Measurements from ENCODE around the gene PEF1.

The PEF1 gene, protein sequence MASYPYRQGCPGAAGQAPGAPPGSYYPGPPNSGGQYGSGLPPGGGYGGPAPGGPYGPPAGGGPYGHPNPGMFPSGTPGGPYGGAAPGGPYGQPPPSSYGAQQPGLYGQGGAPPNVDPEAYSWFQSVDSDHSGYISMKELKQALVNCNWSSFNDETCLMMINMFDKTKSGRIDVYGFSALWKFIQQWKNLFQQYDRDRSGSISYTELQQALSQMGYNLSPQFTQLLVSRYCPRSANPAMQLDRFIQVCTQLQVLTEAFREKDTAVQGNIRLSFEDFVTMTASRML

DNA sequence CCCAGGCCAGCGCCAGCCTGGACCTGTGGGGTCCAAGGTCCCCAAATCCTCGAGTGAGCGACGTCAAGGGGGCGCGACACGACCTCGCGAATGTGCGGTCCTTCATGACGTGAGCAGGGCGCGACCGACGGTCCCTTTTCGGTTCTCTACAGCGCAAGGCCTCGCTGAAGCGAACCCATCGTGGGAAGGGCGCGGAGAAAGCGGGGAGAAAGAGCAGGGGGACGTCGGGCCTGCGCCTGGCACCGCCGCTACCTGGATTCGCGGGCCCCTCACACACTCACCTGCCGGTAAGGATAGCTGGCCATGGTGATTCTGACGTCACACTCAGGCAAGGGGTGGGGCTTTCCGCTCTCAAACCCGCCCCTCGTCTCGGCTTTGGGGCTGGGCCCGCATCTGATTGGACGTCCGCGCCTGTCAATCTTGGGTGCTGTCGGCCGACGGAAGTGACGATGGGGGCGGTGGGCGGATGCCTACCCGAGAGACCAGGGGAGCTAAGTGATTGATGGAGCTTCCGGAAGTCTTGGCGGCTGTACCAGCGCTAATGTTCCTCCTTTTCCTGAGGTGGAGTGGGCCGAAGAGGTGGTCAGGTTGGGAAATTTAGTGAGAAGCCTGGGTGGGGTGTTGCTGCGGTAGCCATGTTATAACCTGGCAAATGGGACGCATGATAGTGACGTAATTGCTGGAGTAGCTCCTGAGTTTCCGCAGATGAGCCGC is at the start of gene PEF1:
TSS of gene PEF1 (minus strand) at position 317 of the 714 bp plus-strand sequence. CDS start at position 305, 12 bp downstream.
- peak within 1 kb of the TSS; percentile 89 for H3K27ac ChIP-seq
- no peak for TF ChIP-seq CTCF (IDR thresholded peaks at IDR 0.05)
- TF ChIP-seq ZFX (IDR thresholded peaks at IDR 0.05; ENCODE audit: borderline replicate concordance) = no peak

DNA sequence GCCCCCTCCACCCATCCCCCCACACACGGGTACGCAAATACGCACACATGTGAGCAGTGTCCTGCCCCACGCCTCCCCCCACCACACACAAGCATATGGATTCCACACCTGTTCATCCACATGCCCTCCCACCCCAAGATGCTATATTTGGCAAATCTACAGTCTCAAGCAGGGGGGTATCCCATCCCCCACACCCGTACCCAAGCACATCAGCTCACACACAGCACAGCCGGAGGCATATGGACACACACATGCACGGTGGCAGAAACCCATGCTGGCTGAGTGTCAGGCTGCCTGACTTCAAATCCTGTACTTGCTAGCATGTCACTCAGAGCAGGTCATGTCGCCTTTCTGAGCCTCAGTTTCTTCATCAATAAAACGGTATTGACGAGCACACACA is 48.6 kb upstream of the PEF1 start:
- H3K27ac ChIP-seq = no peak overlapping the region

DNA sequence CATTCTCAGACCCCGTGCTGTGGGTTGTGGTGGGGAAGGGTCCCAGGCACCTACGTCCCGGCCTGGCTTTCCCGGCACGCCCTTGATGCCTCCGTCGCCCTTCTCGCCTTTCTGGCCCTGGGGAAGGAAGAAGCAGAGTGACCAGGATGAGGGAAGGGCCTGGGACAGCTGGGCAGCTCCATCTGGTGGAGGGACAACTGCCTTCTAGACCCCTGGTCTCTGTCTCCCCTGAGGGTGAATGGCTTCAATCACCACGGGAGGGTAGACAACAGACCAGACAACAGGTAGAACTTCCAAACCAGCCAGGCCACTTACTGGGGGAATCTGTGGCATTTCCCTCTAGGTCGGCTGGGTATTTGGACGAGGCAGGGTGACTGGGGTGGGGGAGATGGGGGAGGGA is 47.3 kb upstream of the PEF1 start:
- no peak overlapping the region for H3K27ac ChIP-seq
- TF ChIP-seq ZFX (IDR thresholded peaks at IDR 0.05; ENCODE audit: borderline replicate concordance) = no peak
- no peak for TF ChIP-seq CTCF (IDR thresholded peaks at IDR 0.05)

More for the DNA sequence above, 48.6 kb upstream of the PEF1 start:
- no peak for TF ChIP-seq CTCF (IDR thresholded peaks at IDR 0.05)
- TF ChIP-seq ZFX (IDR thresholded peaks at IDR 0.05; ENCODE audit: borderline replicate concordance) = no peak

DNA sequence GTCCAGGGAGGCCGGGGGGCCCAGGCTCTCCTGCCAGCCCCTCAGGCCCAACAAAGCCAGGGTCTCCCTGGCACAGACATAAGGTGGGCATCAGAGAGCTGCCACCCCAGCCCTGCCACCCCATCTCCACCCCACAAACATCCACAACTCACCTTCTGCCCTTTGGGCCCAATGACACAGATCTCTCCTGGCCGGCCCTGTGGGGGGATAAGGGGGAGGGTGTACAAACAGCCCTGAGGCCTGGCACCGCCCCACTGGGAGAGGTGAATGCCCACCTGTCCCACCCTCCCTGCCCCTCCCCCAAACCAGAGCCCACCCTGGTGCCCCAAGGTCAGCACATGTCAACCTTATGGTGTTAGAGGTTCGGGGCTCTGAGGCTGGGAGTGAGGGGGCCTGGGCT is 46.8 kb upstream of the PEF1 start:
- TF ChIP-seq ZFX (IDR thresholded peaks at IDR 0.05; ENCODE audit: borderline replicate concordance) (no peak), CTCF (IDR thresholded peaks at IDR 0.05) (no peak)
- no peak overlapping the region for H3K27ac ChIP-seq

DNA sequence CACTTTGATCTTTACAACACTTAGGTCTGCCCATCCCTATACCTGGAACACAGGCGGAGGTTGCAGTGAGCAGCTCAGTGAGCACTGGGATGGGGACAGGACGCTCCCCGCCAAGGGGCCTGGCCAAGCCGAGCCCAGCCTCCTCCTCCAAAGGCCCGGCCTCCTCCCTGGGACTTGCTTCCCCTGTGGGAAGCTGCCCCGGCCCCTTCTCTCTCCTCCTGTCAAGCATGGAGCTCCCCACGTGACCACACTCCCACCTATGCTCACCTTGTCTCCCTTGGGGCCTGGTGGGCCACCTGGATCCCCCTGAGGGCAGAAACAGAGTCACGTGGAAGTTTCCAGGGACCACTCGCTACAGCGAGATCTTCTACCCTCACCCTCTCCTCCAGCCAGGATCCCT is 46.2 kb upstream of the PEF1 start:
- H3K27ac ChIP-seq = no peak overlapping the region
- no peak for TF ChIP-seq CTCF (IDR thresholded peaks at IDR 0.05)
- no peak for TF ChIP-seq ZFX (IDR thresholded peaks at IDR 0.05; ENCODE audit: borderline replicate concordance)

DNA sequence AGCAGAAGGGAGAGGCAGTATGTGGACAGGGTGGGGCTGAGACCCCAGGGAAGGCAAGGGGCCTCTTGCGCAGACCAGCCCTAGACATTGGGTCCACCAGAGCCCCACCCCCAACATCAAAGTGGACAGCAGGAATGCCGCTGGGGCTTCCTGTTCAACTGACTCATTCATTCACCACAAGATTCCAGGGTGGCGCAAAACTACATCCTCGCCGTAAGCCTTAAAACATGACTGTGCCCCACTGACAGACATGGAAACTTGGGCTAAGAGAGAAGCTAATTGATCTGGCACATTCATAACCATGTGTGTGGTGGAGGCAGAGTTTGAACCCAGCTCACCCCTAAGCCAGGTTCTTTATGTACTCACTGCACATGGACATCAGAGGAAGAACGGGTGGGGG is 45.2 kb upstream of the PEF1 start:
- no peak for TF ChIP-seq ZFX (IDR thresholded peaks at IDR 0.05; ENCODE audit: borderline replicate concordance)
- TF ChIP-seq CTCF (IDR thresholded peaks at IDR 0.05) = no peak
- no peak overlapping the region for H3K27ac ChIP-seq

GRCh38 chr1:31689379-31689778 is 44.7 kb upstream of the PEF1 start:
- no peak for TF ChIP-seq CTCF (IDR thresholded peaks at IDR 0.05)
- TF ChIP-seq ZFX (IDR thresholded peaks at IDR 0.05; ENCODE audit: borderline replicate concordance) = no peak
- no peak overlapping the region for H3K27ac ChIP-seq

All from 22Rv1 (cell line).